B cell (primary cell): Measurements from ENCODE around the gene BROX. TPM values are rescaled to one million over a fixed set of nuclear protein-coding genes. Genes with fewer than 3 reads are reported as not detected.
A peak's percentile ranks its signal among the peaks of the same experiment; 100 is the strongest.

Source experiments
- ATAC-seq: fragments of 200-7000 bp; cut with Tn5 transposase; one replicate; pipeline ENCODE4 v1.10.0; 2021; ENCODE audit warnings: low read depth, mild to moderate bottlenecking, moderate number of reproducible peaks, moderate library complexity
- CTCF ChIA-PET: fragments of 350-600 bp; sonication (Branson Sonifier 250); formaldehyde crosslinking; loops from one replicate; lab custom pipeline; 2021; ENCODE audit warnings: antibody characterized with exemption, inconsistent platforms; lab: Charles Lee
- POLR2A ChIA-PET: fragments of 350-600 bp; sonication (Branson Sonifier 250); formaldehyde crosslinking; loops from one replicate; lab custom pipeline; 2021; ENCODE audit warnings: antibody characterized with exemption; lab: Charles Lee
- DNase-seq: peaks from one replicate; pipeline ENCODE4 v3.0.0; 2013
- H2AFZ ChIP-seq: 2 replicates; pipeline ENCODE4 v1.6.1; 2012; ENCODE audit warnings: mild to moderate bottlenecking, low read depth, low read length; ENCODE audit not compliant: insufficient read depth, poor library complexity, severe bottlenecking
- H3K27ac ChIP-seq, 2 donors: 1 replicate in 1 of 2; 2 replicates in 1 of 2; pipeline ENCODE4 v1.5.1; 2012 to 2013; ENCODE audit warnings: low read length in 2 of 2, mild to moderate bottlenecking in 2 of 2, moderate library complexity in 1 of 2
- H3K27me3 ChIP-seq, 4 experiments: fragments of 200-600 bp in 1 of 4; sonication (generic) in 1 of 4; replicated peaks in 1 of 4; 1 replicate in 2 of 4; 2 replicates in 2 of 4; pipeline versions ENCODE4 v1.6.1 to v1.7.0; 2013 to 2016; ENCODE audit warnings: low read length in 3 of 4, mild to moderate bottlenecking in 2 of 4, mixed read lengths in 1 of 4, moderate library complexity in 1 of 4; ENCODE audit not compliant: insufficient read depth in 4 of 4, control insufficient read depth in 3 of 4; ENCODE audit errors: control extremely low read depth in 1 of 4
- H3K36me3 ChIP-seq, 2 experiments: replicated peaks in 1 of 2; 1 replicate in 1 of 2; 2 replicates in 1 of 2; pipeline versions ENCODE4 v1.6.1 to v1.7.1; 2013; ENCODE audit warnings: low read length in 1 of 2; ENCODE audit not compliant: insufficient read depth in 2 of 2, control insufficient read depth in 1 of 2; ENCODE audit errors: control extremely low read depth in 1 of 2, extremely low read depth in 1 of 2
- H3K4me1 ChIP-seq, 2 donors: fragments of 200-600 bp in 1 of 2; sonication (generic) in 1 of 2; 1 replicate in 1 of 2; 2 replicates in 1 of 2; pipeline versions ENCODE4 v1.5.1 to v1.6.1; 2013 to 2017; ENCODE audit warnings: low read length in 2 of 2; ENCODE audit not compliant: control insufficient read depth in 2 of 2, insufficient read depth in 2 of 2
- H3K4me2 ChIP-seq: replicated peaks from 2 replicates; pipeline ENCODE3; 2012; ENCODE audit warnings: mild to moderate bottlenecking, low read depth, low read length; ENCODE audit not compliant: poor library complexity, severe bottlenecking
- H3K4me3 ChIP-seq, 5 experiments: fragments of 200-600 bp in 1 of 5; sonication (generic) in 1 of 5; 1 replicate in 3 of 5; 2 replicates in 2 of 5; pipeline versions ENCODE4 v1.5.1 to v1.7.0; 2011 to 2016; ENCODE audit warnings: low read length in 4 of 5, mild to moderate bottlenecking in 4 of 5, low read depth in 2 of 5, control low read depth in 1 of 5, moderate library complexity in 1 of 5; ENCODE audit not compliant: insufficient read depth in 1 of 5; ENCODE audit errors: control extremely low read depth in 1 of 5, extremely low read depth in 1 of 5
- H3K79me2 ChIP-seq: fragments of 200-600 bp; sonication (generic); one replicate; pipeline ENCODE4 v1.6.0; 2016; ENCODE audit warnings: low read length; ENCODE audit not compliant: control insufficient read depth, insufficient read depth
- H3K9ac ChIP-seq: fragments of 200-600 bp; sonication (generic); 2 replicates; pipeline ENCODE4 v1.6.1; 2017; ENCODE audit warnings: mild to moderate bottlenecking, low read length, moderate library complexity
- H3K9me3 ChIP-seq, 3 donors: one replicate each; pipeline versions ENCODE4 v1.6.1 to v1.7.1; 2013; ENCODE audit warnings: low read length in 2 of 3; ENCODE audit not compliant: control insufficient read depth in 2 of 3, insufficient read depth in 1 of 3; ENCODE audit errors: control extremely low read depth in 1 of 3
- H4K20me1 ChIP-seq: 2 replicates; pipeline ENCODE4 v1.6.0; 2012; ENCODE audit warnings: mild to moderate bottlenecking, low read length; ENCODE audit not compliant: insufficient read depth, control insufficient read depth, poor library complexity, severe bottlenecking
- H3K27ac Mint-ChIP-seq: one replicate; pipeline ENCODE4 v1.8.0; 2021; ENCODE audit warnings: mixed read lengths
- H3K27me3 Mint-ChIP-seq: one replicate; pipeline ENCODE4 v1.8.0; 2021; ENCODE audit warnings: mixed read lengths
- H3K4me1 Mint-ChIP-seq: one replicate; pipeline ENCODE4 v1.8.0; 2021; ENCODE audit warnings: mixed read lengths
- H3K4me3 Mint-ChIP-seq: one replicate; pipeline ENCODE4 v1.8.0; 2021; ENCODE audit warnings: mixed read lengths
- H3K9me3 Mint-ChIP-seq: one replicate; pipeline ENCODE4 v1.8.0; 2022; ENCODE audit warnings: mixed read lengths; ENCODE audit not compliant: insufficient read depth
- EZH2 ChIP-seq: IDR thresholded peaks from 2 replicates; pipeline ENCODE4 v1.6.1; 2012; ENCODE audit warnings: borderline replicate concordance, low read depth, mild to moderate bottlenecking, moderate library complexity, low read length; ENCODE audit not compliant: insufficient read depth, poor library complexity, severe bottlenecking
- WGBS: methylation state at CpG from one replicate; pipeline ENCODE4 v1.1.5; 2013; ENCODE audit warnings: missing lambda C conversion rate; ENCODE audit not compliant: insufficient coverage; 5-methylcytosine and 5-hydroxymethylcytosine counted together
- intact Hi-C: fragments of 100-400 bp; cut with micrococcal nuclease; formaldehyde crosslinking; loops from one replicate; pipeline ENCODE4 v1.10.0; 2022
- polyA plus RNA-seq: library from polyadenylated mRNA; depleted of rRNA; stranded (reverse); fragments of >200 nt; gene quantifications from 2 replicates; pipeline ENCODE4 v1.2.3, GENCODE V29; 2012
- total RNA-seq, 2 donors: library from RNA; stranded (reverse); fragments of 120-200 nt in 1 of 2; gene quantifications; 1 replicate in 1 of 2; 2 replicates in 1 of 2; pipeline versions ENCODE4 v1.2.3 to v1.2.4, GENCODE V29; 2013 to 2022
- TF ChIP-seq, protein P1 (sequence below): fragments of 200-600 bp; IDR thresholded peaks from one replicate; pipeline ENCODE4 v1.8.0; 2022; ENCODE audit warnings: antibody characterized with exemption, mild to moderate bottlenecking

BROX gene
- total and polyA plus RNA-seq, 2 donors (not counting 1 experiment from before 2014, with no cell fraction given) = 8.7 to 57.8 TPM

DNA sequence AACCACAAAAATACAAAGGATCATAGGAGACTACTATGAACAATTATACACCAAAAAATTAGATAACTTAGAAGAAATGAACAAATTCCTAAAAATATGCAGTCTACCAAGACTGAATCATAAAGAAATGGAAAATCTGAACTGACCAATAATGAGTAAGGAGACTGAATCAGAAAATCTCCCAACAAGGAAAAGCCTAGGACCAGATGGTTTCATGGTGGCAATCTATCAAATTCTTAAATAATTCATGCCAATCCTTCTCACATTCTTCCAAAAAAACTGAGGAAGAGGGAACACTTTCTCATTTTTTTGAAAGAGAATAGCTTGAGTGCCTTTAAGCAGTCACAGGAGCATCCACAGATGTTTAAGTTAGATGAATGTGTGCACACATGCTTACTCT lies 70.7 kb downstream of the BROX start:
- peaks cover 4% of the 10 kb centered on the region for H3K9me3 Mint-ChIP-seq
- H3K4me1 ChIP-seq = peaks cover 7 to 8% of the 10 kb centered on the region in 2 donors
- H3K4me3 Mint-ChIP-seq = no peak overlapping the region
- H3K36me3 ChIP-seq = no peaks in the 10 kb centered on the region
- peaks cover 39% of the 10 kb centered on the region for H3K4me1 Mint-ChIP-seq
- H4K20me1 ChIP-seq = no peaks in the 10 kb centered on the region
- intact Hi-C loops = no loop called here
- H3K4me2 ChIP-seq = no peak overlapping the region
- no peak overlapping the region for H3K9ac ChIP-seq
- no peak overlapping the region for H2AFZ ChIP-seq
- peaks cover 0 to 1% (median 0%) of the 10 kb centered on the region in 3 donors for H3K9me3 ChIP-seq
- no peak overlapping the region for H3K4me3 ChIP-seq
- no peaks in the 10 kb centered on the region for H3K79me2 ChIP-seq
- DNase-seq (no peak), ATAC-seq (no peak)
- no peak overlapping the region for H3K27ac Mint-ChIP-seq
- no peak overlapping the region for H3K27ac ChIP-seq
- POLR2A ChIA-PET = interaction anchor here (0.6 kb wide), 1 partner anchor 15 kb away, joined by 4 read pairs; no protein-coding TSS in a partner anchor
- H3K27me3 Mint-ChIP-seq = no peaks in the 10 kb centered on the region
- TF ChIP-seq, protein P1, sequence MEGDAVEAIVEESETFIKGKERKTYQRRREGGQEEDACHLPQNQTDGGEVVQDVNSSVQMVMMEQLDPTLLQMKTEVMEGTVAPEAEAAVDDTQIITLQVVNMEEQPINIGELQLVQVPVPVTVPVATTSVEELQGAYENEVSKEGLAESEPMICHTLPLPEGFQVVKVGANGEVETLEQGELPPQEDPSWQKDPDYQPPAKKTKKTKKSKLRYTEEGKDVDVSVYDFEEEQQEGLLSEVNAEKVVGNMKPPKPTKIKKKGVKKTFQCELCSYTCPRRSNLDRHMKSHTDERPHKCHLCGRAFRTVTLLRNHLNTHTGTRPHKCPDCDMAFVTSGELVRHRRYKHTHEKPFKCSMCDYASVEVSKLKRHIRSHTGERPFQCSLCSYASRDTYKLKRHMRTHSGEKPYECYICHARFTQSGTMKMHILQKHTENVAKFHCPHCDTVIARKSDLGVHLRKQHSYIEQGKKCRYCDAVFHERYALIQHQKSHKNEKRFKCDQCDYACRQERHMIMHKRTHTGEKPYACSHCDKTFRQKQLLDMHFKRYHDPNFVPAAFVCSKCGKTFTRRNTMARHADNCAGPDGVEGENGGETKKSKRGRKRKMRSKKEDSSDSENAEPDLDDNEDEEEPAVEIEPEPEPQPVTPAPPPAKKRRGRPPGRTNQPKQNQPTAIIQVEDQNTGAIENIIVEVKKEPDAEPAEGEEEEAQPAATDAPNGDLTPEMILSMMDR = no peak
- no peak for TF ChIP-seq EZH2
- H3K27me3 ChIP-seq = no peaks in the 10 kb centered on the region
- CTCF ChIA-PET = interaction anchor here (1.1 to 1.4 kb wide), 2 partner anchors 10 to 44 kb away, joined by 3 to 4 read pairs; no protein-coding TSS in a partner anchor

DNA sequence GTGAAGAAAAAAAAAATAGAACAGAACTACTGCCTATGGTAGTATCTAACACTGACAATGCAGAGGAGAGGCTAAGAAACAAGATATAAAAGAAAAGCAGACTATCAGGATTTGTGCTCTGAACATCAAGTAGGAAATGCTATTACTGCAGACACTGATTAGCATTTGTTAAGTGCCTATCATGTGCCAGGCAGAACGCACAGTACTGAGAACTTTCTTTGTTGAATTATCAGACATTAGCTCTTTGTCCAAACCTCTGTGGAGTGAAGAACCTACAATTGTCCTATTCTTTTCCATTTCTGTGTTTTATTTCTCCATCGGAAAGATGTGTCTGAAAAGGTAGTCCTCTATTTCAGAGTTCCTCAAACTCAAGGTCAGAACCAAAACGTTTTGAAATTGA lies 72.0 kb downstream of the BROX start:
- WGBS = no CpG with 5 or more reads among the region's 3 CpGs
- Histone ChIP-seq H3K27me3 (no peaks in the 10 kb centered on the region), H3K79me2 (no peaks in the 10 kb centered on the region), H4K20me1 (no peaks in the 10 kb centered on the region), H3K27ac (no peak overlapping the region), H3K4me2 (no peak overlapping the region), H3K36me3 (no peaks in the 10 kb centered on the region), H2AFZ (peak overlapping the region; percentile 12), H3K9ac (no peak overlapping the region), H3K4me3 (no peak overlapping the region), H3K9me3 (peaks cover 1 to 3% (median 3%) of the 10 kb centered on the region in 3 donors), H3K4me1 (peaks cover 17 to 18% of the 10 kb centered on the region in 2 donors)
- no peak for TF ChIP-seq EZH2
- TF ChIP-seq, protein P1 = no peak
- intact Hi-C loops = no loop called here
- ATAC-seq (no peak), DNase-seq (no peak)
- CTCF ChIA-PET = interaction anchor here (1.3 kb wide), 1 partner anchor 52 kb away, joined by 3 read pairs; no protein-coding TSS in a partner anchor
- H3K9me3 Mint-ChIP-seq = peaks cover 4% of the 10 kb centered on the region
- POLR2A ChIA-PET = no interaction called here
- H3K27ac Mint-ChIP-seq = no peak overlapping the region
- H3K4me3 Mint-ChIP-seq = no peak overlapping the region
- H3K4me1 Mint-ChIP-seq = peaks cover 51% of the 10 kb centered on the region
- no peaks in the 10 kb centered on the region for H3K27me3 Mint-ChIP-seq

Other genes with a start within 250 kb of the BROX start
- 0.99 and 1.3 TPM in 2 replicates for gene HHIPL2, start 164.5 kb upstream of the BROX start, total RNA-seq
- 0.62 and 0.63 TPM in 2 replicates for gene HHIPL2, start 164.5 kb upstream of the BROX start, polyA plus RNA-seq
- gene TAF1A, start 122.6 kb upstream of the BROX start, total RNA-seq = 23.7 and 25.9 TPM in 2 replicates
- 12.7 and 24.9 TPM in 2 replicates for gene TAF1A, start 122.6 kb upstream of the BROX start, polyA plus RNA-seq
- 109 and 116 TPM in 2 replicates for gene MIA3, start 94.5 kb upstream of the BROX start, total RNA-seq
- gene MIA3, start 94.5 kb upstream of the BROX start, polyA plus RNA-seq = 66.5 and 69.2 TPM in 2 replicates
- gene AIDA, start 73 bp upstream of the BROX start, total RNA-seq = 77.7 and 79.9 TPM in 2 replicates
- 40.5 and 41.7 TPM in 2 replicates for gene AIDA, start 73 bp upstream of the BROX start, polyA plus RNA-seq
- gene FAM177B, start 24.6 kb downstream of the BROX start, total RNA-seq = 19.6 and 19.9 TPM in 2 replicates
- 12.2 and 12.8 TPM in 2 replicates for gene FAM177B, start 24.6 kb downstream of the BROX start, polyA plus RNA-seq
- 12.0 and 12.6 TPM in 2 replicates for gene DISP1, start 102.5 kb downstream of the BROX start, total RNA-seq
- 6.0 and 6.6 TPM in 2 replicates for gene DISP1, start 102.5 kb downstream of the BROX start, polyA plus RNA-seq